Activated T-helper 1 cell treated with anti-CD3 and anti-CD28 coated beads, Interleukin-12 subunit alpha, Interleukin-12 subunit beta, Interleukin-2, Interleukin-4 antibody, amounts not matched to agents 30 ng/mL and 10 ng/mL and 1 ng/mL, durations not matched to agents 14 hours and 24 hours and 36 hours (primary cell): Measurements from ENCODE around the gene NECTIN2. TPM values are rescaled to one million over a fixed set of nuclear protein-coding genes. Genes with fewer than 3 reads are reported as not detected.
"Not testable (repeated sequence)": the region's sequence is repeated elsewhere in the genome, so short reads cannot be mapped to it uniquely, and the experiment has no call there.

Source experiments
- DNase-seq: peaks from one replicate; pipeline ENCODE4 v3.0.0; 2021; ENCODE audit warnings: low spot score
- H3K27ac Mint-ChIP-seq: one replicate; pipeline ENCODE4 v1.8.0; 2021; ENCODE audit warnings: mild to moderate bottlenecking, mixed read lengths
- H3K27me3 Mint-ChIP-seq: one replicate; pipeline ENCODE4 v1.8.0; 2022; ENCODE audit warnings: mild to moderate bottlenecking, moderate library complexity, mixed read lengths; ENCODE audit not compliant: insufficient read depth
- H3K36me3 Mint-ChIP-seq: one replicate; pipeline ENCODE4 v1.8.0; 2021; ENCODE audit warnings: low read depth, mixed read lengths
- H3K4me1 Mint-ChIP-seq: one replicate; pipeline ENCODE4 v1.8.0; 2021; ENCODE audit warnings: low read depth, mixed read lengths
- H3K4me3 Mint-ChIP-seq: one replicate; pipeline ENCODE4 v1.8.0; 2021; ENCODE audit warnings: mild to moderate bottlenecking, moderate library complexity, mixed read lengths
- H3K9me3 Mint-ChIP-seq: one replicate; pipeline ENCODE4 v1.8.0; 2021; ENCODE audit warnings: mixed read lengths
- intact Hi-C: fragments of 100-400 bp; cut with micrococcal nuclease; formaldehyde crosslinking; loops from one replicate; pipeline ENCODE4 v1.15.1; 2024
- total RNA-seq: library from RNA; stranded (reverse); gene quantifications from 2 replicates; pipeline ENCODE4 v1.2.3, GENCODE V29; 2022

The NECTIN2 gene
- total RNA-seq, 1 donor from 2014 or later = 0.08 TPM

DNA sequence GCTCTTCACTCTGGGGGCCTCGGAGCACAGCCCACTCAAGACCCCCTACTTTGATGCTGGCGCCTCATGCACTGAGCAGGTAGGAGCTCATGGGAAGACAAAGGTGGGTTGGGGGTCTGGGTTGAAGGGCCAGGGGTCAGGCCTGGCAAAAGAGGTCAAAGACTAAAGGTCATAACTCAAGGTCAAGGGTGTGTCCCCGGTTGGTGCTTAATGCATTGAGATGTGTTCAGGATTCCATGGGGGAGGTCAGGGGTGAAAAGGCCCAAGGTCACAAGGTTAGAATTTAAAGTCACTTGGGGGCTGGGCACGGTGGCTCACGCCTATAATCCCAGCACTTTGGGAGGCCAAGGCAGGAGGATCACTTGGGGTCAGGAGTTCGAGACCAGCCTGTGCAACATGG lies 40.0 kb downstream of the NECTIN2 start:
- intact Hi-C loops = no loop called here
- no peak for DNase-seq
- Mint-ChIP-seq H3K27me3 (peaks cover under 1% of the 10 kb centered on the region), H3K4me3 (no peak overlapping the region), H3K36me3 (peaks cover 4% of the 10 kb centered on the region), H3K4me1 (peaks cover 10% of the 10 kb centered on the region), H3K9me3 (no peaks in the 10 kb centered on the region), H3K27ac (no peak overlapping the region)

DNA sequence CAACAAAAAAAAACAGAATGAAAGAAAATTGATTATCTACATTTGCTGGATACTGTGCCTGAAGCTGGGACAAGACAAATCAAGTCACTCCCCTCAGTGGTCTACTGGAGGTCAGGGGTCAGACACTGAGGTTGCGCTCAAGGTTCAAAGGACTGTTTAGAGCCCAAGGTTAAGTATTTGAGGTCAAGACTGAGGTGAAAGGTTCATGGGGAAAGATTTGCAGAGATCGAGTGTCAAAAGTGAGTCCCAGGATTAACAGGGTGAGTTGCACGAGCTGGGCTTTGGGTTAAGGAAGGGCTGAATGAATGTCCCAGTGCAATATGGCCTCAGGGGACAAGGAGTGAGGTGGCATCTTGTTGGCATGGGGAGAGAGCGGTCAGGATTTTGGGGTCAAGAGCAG lies 41.6 kb downstream of the NECTIN2 start:
- Mint-ChIP-seq H3K4me3 (no peak overlapping the region), H3K27ac (no peak overlapping the region)
- intact Hi-C loops = no loop called here

DNA sequence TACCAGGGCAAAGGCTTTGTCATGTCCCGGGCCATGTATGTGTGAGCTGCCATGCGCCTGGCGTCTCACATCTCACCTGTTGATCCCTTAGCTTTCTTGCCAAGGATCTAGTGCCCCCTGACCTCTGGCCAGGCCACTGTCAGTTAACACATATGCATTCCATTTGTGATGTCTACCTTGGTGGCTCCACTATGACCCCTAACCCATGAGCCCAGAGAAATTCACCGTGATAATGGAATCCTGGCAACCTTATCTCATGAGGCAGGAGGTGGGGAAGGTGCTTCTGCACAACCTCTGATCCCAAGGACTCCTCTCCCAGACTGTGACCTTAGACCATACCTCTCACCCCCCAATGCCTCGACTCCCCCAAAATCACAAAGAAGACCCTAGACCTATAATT lies 42.2 kb downstream of the NECTIN2 start:
- Mint-ChIP-seq H3K4me3 (peak overlapping the region; percentile 13), H3K4me1 (peaks cover 25% of the 10 kb centered on the region), H3K36me3 (peaks cover 15% of the 10 kb centered on the region)
- intact Hi-C loops, DNase-seq, H3K27ac Mint-ChIP-seq, H3K9me3 Mint-ChIP-seq, H3K27me3 Mint-ChIP-seq: not testable (repeated sequence)

More for the DNA sequence above, 41.6 kb downstream of the NECTIN2 start:
- Mint-ChIP-seq H3K27me3 (no peaks in the 10 kb centered on the region), H3K4me1 (peaks cover 20% of the 10 kb centered on the region), H3K9me3 (no peaks in the 10 kb centered on the region), H3K36me3 (peaks cover 9% of the 10 kb centered on the region)
- DNase-seq = no peak

DNA sequence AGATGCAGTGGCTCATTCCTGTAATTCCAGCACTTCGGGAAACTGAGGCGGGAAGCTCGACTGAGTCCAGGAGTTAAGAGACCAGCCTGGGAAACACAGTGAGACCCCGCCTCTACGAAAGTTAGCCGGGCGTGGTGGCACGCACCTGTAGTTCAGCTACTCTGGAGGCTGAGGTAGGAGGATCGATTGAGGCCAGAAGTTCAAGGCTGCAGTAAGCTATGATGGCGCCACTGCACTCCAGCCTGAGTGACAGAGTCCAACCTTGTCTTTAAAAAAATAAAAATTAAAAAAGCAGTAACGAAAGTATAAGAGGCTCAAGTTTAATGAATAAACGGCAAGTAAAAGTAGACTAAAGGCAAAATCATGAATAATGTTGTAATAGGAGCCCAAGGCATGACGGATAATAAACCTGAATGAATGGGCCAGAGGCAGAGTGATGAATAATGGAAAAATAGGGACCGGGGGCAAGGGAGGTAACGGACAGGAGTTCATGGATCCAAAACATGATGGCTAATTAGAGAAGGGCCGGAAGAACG lies 43.8 kb downstream of the NECTIN2 start:
- H3K36me3 Mint-ChIP-seq = peaks cover 24% of the 10 kb centered on the region
- H3K9me3 Mint-ChIP-seq = no peaks in the 10 kb centered on the region
- no peaks in the 10 kb centered on the region for H3K27me3 Mint-ChIP-seq
- intact Hi-C loops = loop anchor here (1.0 to 2.0 kb wide), 13 partner anchors 25 to 1221 kb away; partner anchors contain the start of genes BLOC1S3, CLPTM1, OPA3 and PPP1R37
- H3K27ac Mint-ChIP-seq = peak overlapping the region; percentile 96
- no peak for DNase-seq
- peak overlapping the region; percentile 86 for H3K4me3 Mint-ChIP-seq
- peaks cover 28% of the 10 kb centered on the region for H3K4me1 Mint-ChIP-seq

DNA sequence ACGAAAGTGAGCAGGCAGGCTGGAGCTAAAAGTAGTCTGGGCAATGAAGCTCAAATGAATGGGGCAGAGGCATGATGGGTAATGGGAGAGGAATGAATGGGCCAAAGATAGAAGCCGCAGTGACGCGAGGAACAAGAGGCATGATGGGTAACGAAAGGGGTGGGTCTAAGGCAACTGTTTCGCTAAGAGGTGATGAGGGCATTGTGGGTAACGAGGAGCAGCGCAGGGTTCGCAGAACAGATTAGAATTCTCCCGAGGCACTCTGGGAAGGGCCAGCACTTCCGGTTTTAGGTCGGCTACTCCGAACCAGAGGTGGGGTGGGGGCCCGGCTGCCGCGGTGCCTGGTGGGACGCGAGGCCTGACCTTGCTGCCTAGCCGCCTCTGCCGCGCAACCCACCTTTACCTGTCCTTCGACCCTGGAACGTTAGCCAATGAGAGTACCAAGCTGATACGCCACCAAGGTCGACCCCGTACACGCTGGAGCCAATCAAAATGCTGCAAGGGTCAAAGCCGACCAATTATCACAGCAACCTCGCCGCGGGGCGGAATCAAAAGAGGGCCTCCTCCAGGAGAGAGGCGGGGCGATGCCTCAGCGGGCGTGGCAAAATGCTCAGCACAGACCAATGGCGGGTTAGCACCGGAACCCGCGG lies 44.4 kb downstream of the NECTIN2 start:
- Mint-ChIP-seq H3K27me3 (no peaks in the 10 kb centered on the region), H3K36me3 (peaks cover 26% of the 10 kb centered on the region), H3K27ac (peak overlapping the region; percentile 96), H3K9me3 (no peaks in the 10 kb centered on the region), H3K4me3 (peak overlapping the region; percentile 86), H3K4me1 (peaks cover 30% of the 10 kb centered on the region)
- DNase-seq = peak; percentile 100
- intact Hi-C loops = loop anchor here (1.0 to 2.0 kb wide), 14 partner anchors 13 to 1222 kb away; partner anchors contain the start of genes BLOC1S3, CLPTM1, OPA3 and PPP1R37

DNA sequence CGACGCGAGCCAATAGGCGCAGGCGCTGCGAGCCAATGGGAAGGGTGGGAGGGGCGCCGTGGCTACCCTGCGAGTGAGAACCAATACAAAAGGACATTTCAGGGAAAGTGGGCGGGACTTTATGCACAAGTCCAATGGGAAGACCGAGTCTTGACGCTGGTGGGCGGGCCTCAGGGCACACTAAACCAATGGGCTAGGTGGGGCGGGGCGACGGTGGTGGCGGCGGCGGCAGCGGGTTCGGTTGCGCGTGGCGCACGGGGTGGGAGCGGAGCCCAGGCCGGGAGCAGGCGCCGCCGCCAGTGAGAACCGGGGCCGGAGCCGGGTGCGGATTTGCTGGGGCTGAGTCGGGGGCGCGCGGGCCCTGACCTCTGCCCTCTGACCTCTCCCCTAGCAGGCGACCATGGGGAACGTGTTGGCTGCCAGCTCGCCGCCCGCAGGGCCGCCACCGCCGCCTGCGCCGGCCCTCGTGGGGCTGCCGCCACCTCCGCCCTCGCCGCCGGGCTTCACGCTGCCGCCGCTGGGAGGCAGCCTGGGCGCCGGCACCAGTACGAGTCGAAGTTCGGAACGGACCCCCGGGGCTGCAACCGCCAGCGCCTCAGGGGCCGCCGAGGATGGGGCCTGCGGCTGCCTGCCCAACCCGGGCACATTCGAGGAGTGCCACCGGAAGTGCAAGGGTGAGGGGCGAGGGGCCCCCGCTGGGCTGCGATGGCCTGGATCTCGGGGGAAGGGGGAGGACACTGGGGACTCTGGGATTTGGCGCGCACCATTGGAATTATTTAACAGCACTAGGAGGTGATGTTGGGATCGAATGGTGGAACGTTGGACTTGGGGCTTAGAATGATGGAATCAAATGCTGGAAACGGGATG lies 45.2 kb downstream of the NECTIN2 start, which contains the start of gene TOMM40:
Gene TOMM40 (plus strand): TSS at position 239 of the 867 bp plus-strand sequence. CDS start 162 bp downstream, at position 401.
- Mint-ChIP-seq H3K27me3 (no peaks in the 10 kb centered on the region), H3K27ac (peak within 1 kb of the TSS; percentile 96), H3K4me3 (peak within 1 kb of the TSS; percentile 93), H3K36me3 (peaks cover 32% of the 10 kb centered on the region), H3K9me3 (no peaks in the 10 kb centered on the region), H3K4me1 (peaks cover 30% of the 10 kb centered on the region)
- no peak for DNase-seq
- intact Hi-C loops = loop anchor here (1.0 to 2.0 kb wide), 3 partner anchors 12 to 1222 kb away; partner anchors contain the start of gene PPP1R37

DNA sequence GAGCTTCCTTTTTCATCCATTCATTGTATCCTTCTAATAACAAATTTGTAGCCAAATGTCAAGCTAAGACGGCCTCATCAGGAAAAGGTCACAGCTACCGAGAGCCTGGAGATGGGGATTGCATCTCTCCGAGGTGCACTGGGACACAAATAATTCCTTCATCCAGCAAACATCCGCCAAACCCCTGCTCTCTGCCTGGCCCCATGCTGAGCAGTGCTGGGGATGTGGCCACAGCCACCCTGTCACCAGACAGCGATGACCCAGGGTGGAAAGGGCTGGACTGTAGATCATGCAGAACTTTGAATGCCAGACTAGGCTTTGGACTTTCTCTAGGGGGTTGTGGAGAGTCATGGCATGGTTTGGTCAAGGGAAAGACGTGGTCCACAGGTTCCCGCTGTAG lies 46.8 kb downstream of the NECTIN2 start:
- Mint-ChIP-seq H3K4me1 (peaks cover 30% of the 10 kb centered on the region), H3K27me3 (no peaks in the 10 kb centered on the region), H3K27ac (peak overlapping the region; percentile 64), H3K4me3 (peak overlapping the region; percentile 93), H3K36me3 (peaks cover 40% of the 10 kb centered on the region), H3K9me3 (no peaks in the 10 kb centered on the region)
- intact Hi-C loops = no loop called here
- no peak for DNase-seq

DNA sequence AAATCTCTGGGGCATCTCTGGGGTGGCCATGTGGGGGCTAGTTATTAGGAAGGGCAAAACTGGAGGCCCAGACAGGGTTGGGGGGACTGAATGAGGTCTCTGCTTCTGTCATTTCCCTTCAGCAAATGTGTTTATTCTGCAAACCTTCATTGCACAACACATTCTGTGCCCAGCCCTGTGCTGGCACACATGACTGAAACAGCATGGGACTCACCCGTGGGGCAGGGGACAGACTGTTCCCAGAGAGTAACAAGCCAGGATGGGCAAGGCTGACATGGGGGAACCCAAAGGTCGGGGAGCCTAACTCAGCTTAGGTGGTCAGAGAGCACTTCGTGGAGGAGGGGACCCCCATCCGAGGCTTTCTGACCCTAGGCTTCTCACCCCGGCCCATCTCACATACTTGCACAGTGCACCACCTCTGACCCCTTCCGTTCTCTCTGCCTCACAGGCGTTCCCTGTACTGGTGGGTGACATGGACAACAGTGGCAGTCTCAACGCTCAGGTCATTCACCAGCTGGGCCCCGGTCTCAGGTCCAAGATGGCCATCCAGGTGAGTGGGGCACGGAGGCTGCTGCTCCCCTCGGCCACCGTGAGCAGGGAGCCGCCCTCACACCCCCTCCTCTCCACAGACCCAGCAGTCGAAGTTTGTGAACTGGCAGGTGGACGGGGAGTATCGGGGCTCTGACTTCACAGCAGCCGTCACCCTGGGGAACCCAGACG lies 47.4 kb downstream of the NECTIN2 start:
- no peak for DNase-seq
- H3K4me3 Mint-ChIP-seq = peak overlapping the region; percentile 93
- peaks cover 40% of the 10 kb centered on the region for H3K36me3 Mint-ChIP-seq
- H3K9me3 Mint-ChIP-seq = no peaks in the 10 kb centered on the region
- no peak overlapping the region for H3K27ac Mint-ChIP-seq
- no peaks in the 10 kb centered on the region for H3K27me3 Mint-ChIP-seq
- intact Hi-C loops = no loop called here
- H3K4me1 Mint-ChIP-seq = peaks cover 30% of the 10 kb centered on the region

DNA sequence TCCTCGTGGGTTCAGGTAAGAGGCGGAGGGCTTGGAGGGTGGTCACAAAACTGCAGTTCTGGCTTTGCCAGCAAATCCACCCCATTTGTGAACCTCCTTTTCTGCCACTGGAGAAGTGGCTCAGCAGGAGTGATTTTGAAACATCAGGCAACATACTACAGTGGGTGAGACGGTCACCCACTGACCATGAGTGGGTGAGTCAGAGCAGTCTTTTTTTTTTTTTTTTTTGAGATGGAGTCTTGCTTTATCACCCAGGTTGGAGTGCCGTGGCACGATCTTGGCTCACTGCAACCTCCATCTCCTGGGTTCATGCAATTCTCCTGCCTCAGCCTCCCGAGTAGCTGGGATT lies 47.9 kb downstream of the NECTIN2 start:
- DNase-seq = no peak
- no peaks in the 10 kb centered on the region for H3K27me3 Mint-ChIP-seq
- H3K4me3 Mint-ChIP-seq = no peak overlapping the region
- H3K9me3 Mint-ChIP-seq = no peaks in the 10 kb centered on the region
- peaks cover 28% of the 10 kb centered on the region for H3K4me1 Mint-ChIP-seq
- no peak overlapping the region for H3K27ac Mint-ChIP-seq
- intact Hi-C loops = no loop called here
- peaks cover 39% of the 10 kb centered on the region for H3K36me3 Mint-ChIP-seq

DNA sequence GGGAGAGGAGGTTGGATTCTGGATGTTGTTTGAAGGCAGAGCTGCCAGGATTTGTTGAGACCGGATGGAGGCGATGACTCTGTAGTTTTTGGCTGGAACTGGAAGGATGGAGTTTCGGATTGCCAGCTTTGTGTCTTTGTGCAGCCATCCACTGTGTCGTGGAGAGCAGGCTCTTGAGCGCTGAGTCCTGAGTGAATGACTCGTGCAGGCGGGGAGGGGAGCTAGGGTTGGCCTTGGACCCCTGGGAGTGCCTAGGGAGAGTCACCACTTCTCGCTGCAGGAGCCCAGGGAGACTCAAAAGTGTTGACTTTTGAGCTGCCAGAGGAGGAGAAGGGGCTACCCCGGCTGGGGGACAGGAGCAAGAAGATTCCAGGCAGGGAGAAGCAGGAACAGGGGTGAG lies 48.8 kb downstream of the NECTIN2 start:
- DNase-seq = no peak
- Mint-ChIP-seq H3K4me3 (no peak overlapping the region), H3K36me3 (peaks cover 43% of the 10 kb centered on the region), H3K9me3 (no peaks in the 10 kb centered on the region), H3K27me3 (no peaks in the 10 kb centered on the region), H3K4me1 (peaks cover 25% of the 10 kb centered on the region), H3K27ac (no peak overlapping the region)
- intact Hi-C loops = no loop called here

DNA sequence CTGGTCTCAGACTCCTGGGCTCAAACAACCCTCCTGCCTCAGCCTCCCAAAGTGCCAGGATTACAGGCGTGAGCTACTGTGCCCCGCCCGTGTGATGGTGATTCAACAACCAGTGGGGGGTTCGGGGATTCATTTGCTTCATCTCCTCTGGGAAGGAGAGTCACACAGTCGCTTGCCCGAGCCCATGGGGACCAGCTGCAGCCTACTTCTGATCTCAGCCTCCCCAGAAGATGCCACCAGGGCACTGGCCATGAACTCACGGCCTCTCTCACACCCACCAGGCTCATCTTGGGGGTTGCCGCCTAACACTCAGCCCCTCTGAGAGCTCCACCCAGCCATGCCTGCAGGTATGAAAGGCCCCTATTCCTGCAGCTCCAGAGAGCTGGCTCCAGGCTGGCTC lies 51.7 kb downstream of the NECTIN2 start:
- H3K27ac Mint-ChIP-seq = no peak overlapping the region
- intact Hi-C loops = no loop called here
- H3K4me3 Mint-ChIP-seq = no peak overlapping the region

More for the DNA sequence above, 51.7 kb downstream of the NECTIN2 start:
- Mint-ChIP-seq H3K36me3 (peaks cover 44% of the 10 kb centered on the region), H3K9me3 (no peaks in the 10 kb centered on the region), H3K4me1 (peaks cover 8% of the 10 kb centered on the region), H3K27me3 (no peaks in the 10 kb centered on the region)
- no peak for DNase-seq
